GM12891 (cell line): Measurements from ENCODE around the gene GC.
"Not testable (repeated sequence)": the region's sequence is repeated elsewhere in the genome, so short reads cannot be mapped to it uniquely, and the experiment has no call there.

Experiments used
- DNase-seq: peaks from one replicate; pipeline ENCODE4 v3.0.0; 2011; ENCODE audit warnings: low spot score; ENCODE audit not compliant: insufficient read length
- FAIRE-seq: peaks from 2 replicates; lab custom pipeline; 2011; peaks lifted over from hg19 to GRCh38; lab: Jason Lieb, UNC
- PAX5 ChIP-seq: IDR thresholded peaks from 2 replicates; pipeline ENCODE4 v1.6.1; 2011; ENCODE audit warnings: low read length, moderate library complexity, mild to moderate bottlenecking; ENCODE audit not compliant: insufficient read depth, severe bottlenecking
- POLR2A ChIP-seq: IDR thresholded peaks from 2 replicates; pipeline ENCODE4 v1.6.1; 2011; ENCODE audit warnings: low read depth, low read length, control low read depth
- POLR2AphosphoS5 ChIP-seq: IDR thresholded peaks from 2 replicates; pipeline ENCODE4 v1.6.1; 2011; ENCODE audit warnings: low read depth, low read length, control low read depth
- POU2F2 ChIP-seq: IDR thresholded peaks from 2 replicates; pipeline ENCODE4 v1.6.1; 2011; ENCODE audit warnings: low read depth, mild to moderate bottlenecking, control low read depth, low read length, moderate library complexity
- SPI1 ChIP-seq: IDR thresholded peaks from 2 replicates; pipeline ENCODE4 v1.6.1; 2011; ENCODE audit warnings: low read depth, low read length, control low read depth
- TAF1 ChIP-seq: IDR thresholded peaks from 2 replicates; pipeline ENCODE4 v1.6.1; 2011; ENCODE audit warnings: low read depth, low read length, control low read depth

GC gene

DNA sequence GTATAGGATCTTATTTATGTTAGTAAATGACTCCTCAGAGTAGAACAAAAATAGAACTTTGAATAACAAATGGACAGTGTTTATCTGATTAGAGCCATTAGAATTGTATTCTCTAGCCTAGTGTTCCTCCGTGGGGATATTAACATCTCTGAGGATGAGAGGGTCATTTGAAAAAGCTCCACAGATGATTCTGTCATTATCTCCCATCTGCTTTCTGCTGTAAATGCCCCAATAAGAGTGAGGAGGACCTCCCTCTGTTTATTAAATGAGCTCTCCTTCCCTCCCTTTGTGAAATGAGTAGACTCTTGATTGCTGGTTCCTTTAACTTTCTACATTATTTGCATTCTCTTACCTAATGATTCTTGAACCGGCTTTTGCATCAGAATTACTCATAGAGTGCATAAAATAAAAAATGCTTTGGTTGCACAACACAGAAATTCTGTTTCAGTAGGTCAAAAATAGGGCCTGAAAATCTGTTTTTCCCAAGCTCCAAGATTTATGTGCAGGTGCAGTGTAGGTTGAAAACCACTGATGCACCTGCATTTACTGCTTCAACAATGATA is 18.0 kb downstream of the GC start:
- TF ChIP-seq POU2F2, result no peak
- no peak for TF ChIP-seq POLR2A
- no peak for TF ChIP-seq SPI1
- no peak for TF ChIP-seq TAF1
- TF ChIP-seq PAX5, result no peak
- TF ChIP-seq POLR2AphosphoS5, result no peak
- FAIRE-seq, result no peak
- DNase-seq, result no peak

DNA sequence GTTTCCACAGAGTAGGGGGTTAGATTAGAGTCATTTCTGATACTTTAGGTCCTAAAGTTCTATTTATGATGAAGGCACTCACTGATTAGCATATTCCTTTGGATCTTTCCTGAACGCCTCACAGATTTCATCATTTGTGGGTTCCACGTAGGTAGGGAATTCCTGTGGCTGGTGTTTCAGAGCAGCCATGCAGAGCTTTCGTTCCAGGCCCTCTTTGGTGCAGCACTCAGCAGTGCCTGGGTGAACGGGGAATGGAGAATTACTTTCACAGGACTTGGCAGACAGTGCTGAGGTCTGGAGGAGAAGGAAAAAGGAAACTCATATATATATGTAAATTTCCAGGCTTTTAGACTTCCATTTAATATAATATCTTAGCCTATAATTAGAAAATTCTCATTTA is 18.5 kb downstream of the GC start:
- FAIRE-seq, result no peak
- DNase-seq, result no peak
- TF ChIP-seq SPI1 (no peak), POLR2AphosphoS5 (no peak), PAX5 (no peak), POU2F2 (no peak), POLR2A (no peak), TAF1 (no peak)

DNA sequence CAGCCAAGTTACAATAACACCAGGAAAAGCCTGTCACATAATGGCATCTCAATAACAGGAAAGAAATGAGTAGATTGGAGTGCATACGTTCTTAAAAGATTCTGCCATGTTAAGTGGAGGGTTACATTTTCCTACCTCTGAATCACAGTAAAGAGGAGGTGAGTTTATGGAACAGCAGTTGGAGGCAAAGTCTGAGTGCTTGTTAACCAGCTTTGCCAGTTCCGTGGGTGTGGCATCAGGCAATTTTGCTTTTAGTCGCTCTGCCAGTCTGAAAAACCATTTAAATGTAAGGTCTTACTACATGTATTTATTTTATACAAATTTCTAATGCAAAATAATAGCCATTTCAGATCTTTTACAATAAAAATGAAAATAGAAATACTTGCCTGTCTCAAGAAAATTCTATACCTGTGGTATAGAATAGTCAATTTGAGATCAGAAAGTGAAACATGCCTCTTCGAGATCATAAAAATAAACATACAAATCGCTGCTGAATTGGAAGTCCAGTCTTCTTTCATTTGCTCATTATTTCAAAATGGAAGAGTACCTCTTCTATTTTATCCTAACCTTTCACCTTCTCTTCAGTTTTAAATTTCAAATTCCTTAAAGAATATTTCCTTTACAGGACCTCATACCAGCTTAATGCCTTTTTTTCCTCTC is 31.4 kb downstream of the GC start:
- no peak for FAIRE-seq
- TF ChIP-seq POU2F2, result no peak
- no peak for TF ChIP-seq POLR2A
- TF ChIP-seq TAF1, result no peak
- TF ChIP-seq PAX5, result no peak
- no peak for TF ChIP-seq POLR2AphosphoS5
- TF ChIP-seq SPI1, result no peak

DNA sequence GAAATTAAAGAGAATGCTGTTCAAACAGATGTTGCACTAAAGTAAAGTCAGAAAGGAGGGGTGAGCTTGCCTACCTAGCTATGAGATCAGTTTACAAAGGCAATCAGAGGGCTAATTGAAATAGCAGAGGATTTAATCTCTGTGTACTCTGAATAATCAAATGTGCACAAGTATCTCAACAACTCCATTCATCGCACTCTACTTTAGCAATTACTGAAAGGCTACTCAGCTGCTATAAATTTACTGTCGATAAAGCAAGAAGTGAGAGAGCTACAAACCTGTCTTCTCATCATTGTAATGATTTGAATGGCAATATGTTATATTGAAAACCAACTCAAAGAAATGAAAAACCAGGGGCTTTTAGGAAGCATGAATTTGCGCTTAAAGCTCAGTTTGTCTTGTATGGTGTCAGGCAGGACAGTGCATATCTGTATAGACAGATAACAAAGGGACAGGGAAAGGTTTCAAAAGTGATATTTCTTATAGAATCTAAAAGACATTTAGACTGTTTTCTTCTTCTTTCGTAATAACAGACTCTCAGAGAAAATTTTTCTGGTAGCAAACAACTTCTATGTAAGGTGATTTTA is 34.8 kb downstream of the GC start:
- no peak for DNase-seq
- no peak for FAIRE-seq
- TF ChIP-seq POLR2AphosphoS5 (no peak), PAX5 (no peak), TAF1 (no peak), POU2F2 (no peak), SPI1 (no peak), POLR2A (no peak)

More for the DNA sequence above, 31.4 kb downstream of the GC start:
- no peak for DNase-seq

DNA sequence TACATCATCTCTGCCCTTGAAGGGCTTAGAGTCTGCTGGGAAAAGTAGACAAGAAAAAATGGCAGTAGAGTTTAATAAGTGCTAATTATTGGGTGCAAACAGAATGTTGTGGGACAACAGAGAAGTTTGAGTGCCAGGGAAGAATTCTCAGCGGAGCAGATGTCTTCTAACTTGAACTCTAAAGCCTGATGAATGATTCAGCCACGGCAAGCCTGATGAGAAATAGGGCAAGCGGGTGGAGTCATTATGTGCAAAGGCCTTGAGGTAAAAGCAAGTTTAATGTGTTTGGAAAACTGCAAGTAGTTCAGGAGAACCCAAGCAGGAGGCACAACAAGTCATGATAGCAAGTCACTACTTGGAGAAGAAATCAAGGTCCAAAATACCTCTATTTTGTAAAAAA is 37.5 kb downstream of the GC start:
- DNase-seq (no peak), FAIRE-seq (no peak)
- TF ChIP-seq PAX5, result no peak
- no peak for TF ChIP-seq TAF1
- no peak for TF ChIP-seq POU2F2
- TF ChIP-seq POLR2A, result no peak
- no peak for TF ChIP-seq SPI1
- TF ChIP-seq POLR2AphosphoS5, result no peak

GRCh38 chr4:71738782-71739181 is 45.1 kb downstream of the GC start:
- not testable (repeated sequence) for FAIRE-seq, DNase-seq

DNA sequence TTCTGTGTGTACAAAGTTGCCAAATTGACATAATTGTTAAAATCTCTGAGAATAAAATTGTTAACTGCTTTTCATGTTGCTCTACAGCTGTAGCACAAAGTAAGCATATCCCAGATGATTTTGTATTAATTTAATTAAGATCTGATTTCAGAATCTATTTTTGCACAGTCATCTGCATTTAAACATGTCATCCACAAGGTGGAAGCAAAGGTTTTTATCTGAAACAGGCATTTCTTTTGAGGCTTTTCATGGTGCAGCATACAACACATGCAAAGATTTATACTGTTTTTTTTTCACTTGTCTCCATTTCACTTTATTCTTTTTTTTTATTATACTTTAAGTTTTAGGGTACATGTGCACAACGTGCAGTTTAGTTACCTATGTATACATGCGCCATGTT is 51.2 kb downstream of the GC start:
- DNase-seq (no peak), FAIRE-seq (no peak)
- TF ChIP-seq POLR2AphosphoS5 (no peak), PAX5 (no peak), POLR2A (no peak), TAF1 (no peak), SPI1 (no peak), POU2F2 (no peak)

- TF ChIP-seq POU2F2 (no peak), TAF1 (no peak), SPI1 (no peak), POLR2A (no peak), PAX5 (no peak), POLR2AphosphoS5 (no peak)
- FAIRE-seq (no peak), DNase-seq (no peak)
These were observed 51.8 kb downstream of the GC start for GRCh38 chr4:71732066-71732465.

DNA sequence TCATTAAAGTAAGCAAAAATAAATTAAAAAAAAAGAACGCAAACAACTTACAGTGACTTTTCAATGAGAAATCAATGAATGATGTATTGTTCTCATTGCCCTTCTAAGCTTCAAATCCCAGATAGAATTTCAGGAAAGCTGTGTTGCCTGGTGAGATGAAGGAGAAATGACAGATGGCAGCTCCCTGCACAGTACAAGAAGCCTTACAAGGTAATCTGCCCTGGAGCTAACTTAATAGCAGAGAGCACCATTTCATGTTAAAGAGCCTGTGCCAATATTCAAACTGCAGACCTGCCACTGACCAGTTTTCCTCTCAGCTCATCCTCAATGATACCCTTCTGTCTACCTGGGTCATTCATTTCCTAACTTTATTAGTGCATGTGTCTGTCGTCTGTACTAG is 54.0 kb downstream of the GC start:
- FAIRE-seq (no peak), DNase-seq (no peak)
- TF ChIP-seq POLR2AphosphoS5 (no peak), POU2F2 (no peak), POLR2A (no peak), PAX5 (no peak), TAF1 (no peak), SPI1 (no peak)
